ENCODE measurements around the gene CYBC1.

DNA sequence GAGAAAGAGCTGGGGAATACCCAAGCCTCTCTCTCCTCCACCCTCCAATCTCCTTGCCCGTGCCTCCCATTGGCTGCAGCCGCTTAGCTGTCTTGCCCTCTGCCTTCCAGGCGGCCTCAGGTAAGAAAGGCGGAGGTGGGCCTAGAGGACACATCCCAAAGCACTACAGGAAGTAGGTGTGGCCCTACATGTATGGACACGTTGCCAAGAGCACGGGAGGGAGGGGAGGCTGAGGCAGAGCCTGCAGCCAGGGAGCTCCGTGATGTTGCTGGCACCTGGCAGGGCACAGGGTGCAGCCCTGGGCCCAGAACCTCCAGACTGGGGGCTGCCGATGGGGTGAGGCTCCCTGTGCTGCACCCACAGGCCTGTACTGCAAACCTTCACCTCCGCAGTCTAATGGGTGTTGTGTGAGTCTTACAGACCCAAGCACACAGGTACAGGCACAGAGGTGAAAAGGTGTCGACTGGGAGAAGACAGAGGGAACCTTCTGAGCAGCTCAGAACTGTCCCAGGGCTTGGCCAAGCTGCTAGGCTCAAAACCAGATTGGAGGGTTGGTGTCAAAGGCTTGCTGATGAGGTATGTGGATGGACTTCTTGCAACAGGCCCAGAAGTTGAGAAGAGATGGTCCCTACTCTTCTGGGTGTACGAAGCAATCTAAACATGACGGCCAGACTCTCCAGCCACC is 45.4 kb upstream of the CYBC1 start:
- TF ChIP-seq, protein P1, sequence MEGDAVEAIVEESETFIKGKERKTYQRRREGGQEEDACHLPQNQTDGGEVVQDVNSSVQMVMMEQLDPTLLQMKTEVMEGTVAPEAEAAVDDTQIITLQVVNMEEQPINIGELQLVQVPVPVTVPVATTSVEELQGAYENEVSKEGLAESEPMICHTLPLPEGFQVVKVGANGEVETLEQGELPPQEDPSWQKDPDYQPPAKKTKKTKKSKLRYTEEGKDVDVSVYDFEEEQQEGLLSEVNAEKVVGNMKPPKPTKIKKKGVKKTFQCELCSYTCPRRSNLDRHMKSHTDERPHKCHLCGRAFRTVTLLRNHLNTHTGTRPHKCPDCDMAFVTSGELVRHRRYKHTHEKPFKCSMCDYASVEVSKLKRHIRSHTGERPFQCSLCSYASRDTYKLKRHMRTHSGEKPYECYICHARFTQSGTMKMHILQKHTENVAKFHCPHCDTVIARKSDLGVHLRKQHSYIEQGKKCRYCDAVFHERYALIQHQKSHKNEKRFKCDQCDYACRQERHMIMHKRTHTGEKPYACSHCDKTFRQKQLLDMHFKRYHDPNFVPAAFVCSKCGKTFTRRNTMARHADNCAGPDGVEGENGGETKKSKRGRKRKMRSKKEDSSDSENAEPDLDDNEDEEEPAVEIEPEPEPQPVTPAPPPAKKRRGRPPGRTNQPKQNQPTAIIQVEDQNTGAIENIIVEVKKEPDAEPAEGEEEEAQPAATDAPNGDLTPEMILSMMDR (IDR thresholded peaks at IDR 0.05; ENCODE audit: low read depth, low read length, poor library complexity, severe bottlenecking): no peak
- no peak for TF ChIP-seq EZH2phosphoT487 (IDR thresholded peaks at IDR 0.05; ENCODE audit: borderline replicate concordance, low read length)
